ENCODE results near the gene UHRF1.

Gene UHRF1

DNA sequence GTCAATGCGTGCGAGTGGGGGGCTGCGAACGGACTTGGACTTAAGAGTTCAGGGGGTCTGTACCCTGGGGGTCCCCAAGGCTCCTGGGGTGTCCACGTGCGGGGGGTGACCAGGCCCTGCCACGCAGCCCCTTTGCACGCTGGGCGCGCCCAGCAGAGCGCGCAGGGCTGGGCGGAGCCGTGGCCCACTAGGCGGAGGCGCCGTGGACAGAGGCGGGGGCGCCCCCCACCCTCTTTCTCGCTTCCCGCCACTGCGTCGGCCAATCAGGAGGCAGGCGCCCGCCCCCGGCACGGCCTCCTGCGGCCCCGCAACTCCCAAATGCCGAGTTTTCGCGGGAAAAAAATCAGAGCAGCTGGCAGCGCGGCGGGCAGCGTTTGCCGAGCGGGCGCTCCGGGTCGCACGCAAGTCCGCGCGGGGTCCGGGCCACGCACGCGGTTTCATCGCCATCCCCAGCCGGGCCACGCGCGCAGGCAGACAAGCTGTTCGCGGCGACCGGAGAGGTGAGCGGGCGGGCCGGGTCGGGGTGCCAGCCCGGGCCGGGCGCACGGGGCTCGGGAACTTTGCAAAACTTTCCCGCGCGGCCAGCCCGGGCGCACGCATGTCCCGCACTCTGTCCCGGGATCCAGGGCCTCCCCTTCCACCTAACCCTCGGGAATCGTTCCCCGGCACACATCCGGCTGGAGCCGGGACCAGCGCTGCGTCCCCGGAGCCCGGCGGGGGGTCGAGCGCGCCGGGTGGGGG is at the start of gene UHRF1:
Gene UHRF1, plus strand, starts transcription at position 346 of the 741 bp plus-strand sequence. CDS start 1,385 bp downstream, outside the sequence.
- no peak for DNase-seq (ENCODE audit: low read depth, low spot score)
- Histone ChIP-seq H3K4me3 (ENCODE audit: insufficient read length, low read depth) (peak within 1 kb of the TSS; percentile 81), H3K36me3 (ENCODE audit: insufficient read depth, insufficient read length, low read length) (peaks cover 40% of the 10 kb centered on the region), H3K9ac (ENCODE audit: insufficient read length, low read depth) (peak within 1 kb of the TSS; percentile 91), H3K9me3 (ENCODE audit: insufficient read depth, low read length) (no peaks in the 10 kb centered on the region), H3K4me1 (ENCODE audit: insufficient read depth, insufficient read length) (peaks cover 16% of the 10 kb centered on the region), H3K27me3 (ENCODE audit: insufficient read depth, insufficient read length) (no peaks in the 10 kb centered on the region)
- TF ChIP-seq SUZ12 (IDR thresholded peaks at IDR 0.05; ENCODE audit: extremely low read depth, insufficient read depth, insufficient read length) (no peak), ZNF274 (IDR thresholded peaks at IDR 0.05; ENCODE audit: low read depth, low read length) (no peak), YY1 (IDR thresholded peaks at IDR 0.05; ENCODE audit: insufficient read depth, insufficient read length) (no peak)

- H3K4me1 ChIP-seq (ENCODE audit: insufficient read depth, insufficient read length), result peaks cover 8% of the 10 kb centered on the region
Observed at GRCh38 chr19:4859697-4860096, 49.6 kb upstream of the UHRF1 start.

DNA sequence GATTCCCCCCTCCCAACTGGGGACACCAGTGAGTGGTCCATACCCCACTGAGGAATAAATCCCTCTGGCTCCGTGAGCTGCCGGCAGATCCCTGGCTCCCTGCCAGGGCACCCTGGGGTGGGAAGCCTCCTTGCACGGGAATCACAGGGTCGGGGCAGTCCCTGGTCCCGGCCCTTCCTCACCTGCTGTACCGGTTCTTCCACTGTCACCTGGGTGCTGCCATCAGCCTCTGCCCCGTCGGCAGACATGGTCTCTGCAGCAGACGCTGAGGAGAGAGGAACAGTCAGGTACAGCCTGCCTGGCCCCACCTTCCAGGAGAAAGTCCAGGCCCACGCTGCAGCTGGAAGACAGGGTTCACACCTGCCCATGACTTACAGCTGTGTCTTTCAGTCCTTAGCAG is 48.2 kb upstream of the UHRF1 start:
- Histone ChIP-seq H3K36me3 (ENCODE audit: insufficient read depth, insufficient read length, low read length) (peaks cover 56% of the 10 kb centered on the region), H3K9me3 (ENCODE audit: insufficient read depth, low read length) (no peaks in the 10 kb centered on the region), H3K27me3 (ENCODE audit: insufficient read depth, insufficient read length) (no peaks in the 10 kb centered on the region), H3K4me1 (ENCODE audit: insufficient read depth, insufficient read length) (peaks cover 8% of the 10 kb centered on the region), H3K4me3 (ENCODE audit: insufficient read length, low read depth) (no peak overlapping the region), H3K9ac (ENCODE audit: insufficient read length, low read depth) (no peak overlapping the region)
- DNase-seq (ENCODE audit: low read depth, low spot score), result no peak
- TF ChIP-seq SUZ12 (IDR thresholded peaks at IDR 0.05; ENCODE audit: extremely low read depth, insufficient read depth, insufficient read length), result no peak
- TF ChIP-seq YY1 (IDR thresholded peaks at IDR 0.05; ENCODE audit: insufficient read depth, insufficient read length), result no peak
- no peak for TF ChIP-seq ZNF274 (IDR thresholded peaks at IDR 0.05; ENCODE audit: low read depth, low read length)

More at GRCh38 chr19:4859697-4860096, 49.6 kb upstream of the UHRF1 start:
- H3K9ac ChIP-seq (ENCODE audit: insufficient read length, low read depth), result peak overlapping the region; percentile 26
- no peak overlapping the region for H3K4me3 ChIP-seq (ENCODE audit: insufficient read length, low read depth)
- H3K9me3 ChIP-seq (ENCODE audit: insufficient read depth, low read length), result no peaks in the 10 kb centered on the region
- H3K27me3 ChIP-seq (ENCODE audit: insufficient read depth, insufficient read length), result no peaks in the 10 kb centered on the region
- no peak for TF ChIP-seq SUZ12 (IDR thresholded peaks at IDR 0.05; ENCODE audit: extremely low read depth, insufficient read depth, insufficient read length)
- TF ChIP-seq ZNF274 (IDR thresholded peaks at IDR 0.05; ENCODE audit: low read depth, low read length), result no peak
- no peak for TF ChIP-seq YY1 (IDR thresholded peaks at IDR 0.05; ENCODE audit: insufficient read depth, insufficient read length)
- no peak for DNase-seq (ENCODE audit: low read depth, low spot score)
- H3K36me3 ChIP-seq (ENCODE audit: insufficient read depth, insufficient read length, low read length), result peaks cover 63% of the 10 kb centered on the region

DNA sequence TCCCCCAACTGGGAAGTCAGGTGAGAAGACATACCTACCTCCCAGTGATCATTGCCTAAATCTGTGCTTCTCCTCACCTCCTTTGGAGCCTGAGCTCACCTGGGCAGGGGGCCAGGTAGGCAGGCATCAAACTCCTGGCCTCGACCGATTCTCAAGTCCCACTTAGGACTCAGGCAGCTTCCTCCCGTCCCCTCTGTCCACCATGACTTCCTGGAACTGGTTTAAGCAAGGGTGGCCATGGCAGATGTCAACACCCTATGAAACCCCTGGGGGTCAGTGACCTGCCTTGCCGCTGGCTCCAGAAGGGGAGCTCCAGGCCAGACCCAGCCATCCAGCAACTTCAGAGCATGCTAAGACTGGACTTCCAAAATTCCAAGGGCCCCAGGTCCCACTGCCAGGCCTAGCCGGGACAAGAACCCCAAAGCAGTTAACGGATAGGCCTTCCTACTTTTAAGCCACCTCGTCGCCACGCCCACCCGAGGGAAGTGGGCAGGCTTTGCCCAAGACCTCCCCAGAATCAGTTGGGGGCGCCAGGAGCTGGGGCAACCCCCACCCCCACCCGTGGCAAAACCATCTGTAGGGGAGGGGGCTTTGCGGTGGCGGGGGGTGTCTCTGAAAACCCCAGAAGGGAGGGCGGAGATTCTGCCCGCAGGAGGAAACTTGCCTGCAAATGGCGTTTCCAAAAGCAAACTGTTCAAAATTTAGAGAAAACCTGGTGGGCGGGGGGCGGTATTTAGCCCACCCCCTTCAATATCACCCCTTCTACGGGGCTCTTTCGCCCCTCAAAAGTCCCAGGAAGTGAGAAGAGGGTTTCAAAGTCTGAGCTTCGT is 42.5 kb upstream of the UHRF1 start:
- TF ChIP-seq YY1 (IDR thresholded peaks at IDR 0.05; ENCODE audit: insufficient read depth, insufficient read length) (no peak), SUZ12 (IDR thresholded peaks at IDR 0.05; ENCODE audit: extremely low read depth, insufficient read depth, insufficient read length) (no peak), ZNF274 (IDR thresholded peaks at IDR 0.05; ENCODE audit: low read depth, low read length) (no peak)
- peak; percentile 33 for DNase-seq (ENCODE audit: low read depth, low spot score)

DNA sequence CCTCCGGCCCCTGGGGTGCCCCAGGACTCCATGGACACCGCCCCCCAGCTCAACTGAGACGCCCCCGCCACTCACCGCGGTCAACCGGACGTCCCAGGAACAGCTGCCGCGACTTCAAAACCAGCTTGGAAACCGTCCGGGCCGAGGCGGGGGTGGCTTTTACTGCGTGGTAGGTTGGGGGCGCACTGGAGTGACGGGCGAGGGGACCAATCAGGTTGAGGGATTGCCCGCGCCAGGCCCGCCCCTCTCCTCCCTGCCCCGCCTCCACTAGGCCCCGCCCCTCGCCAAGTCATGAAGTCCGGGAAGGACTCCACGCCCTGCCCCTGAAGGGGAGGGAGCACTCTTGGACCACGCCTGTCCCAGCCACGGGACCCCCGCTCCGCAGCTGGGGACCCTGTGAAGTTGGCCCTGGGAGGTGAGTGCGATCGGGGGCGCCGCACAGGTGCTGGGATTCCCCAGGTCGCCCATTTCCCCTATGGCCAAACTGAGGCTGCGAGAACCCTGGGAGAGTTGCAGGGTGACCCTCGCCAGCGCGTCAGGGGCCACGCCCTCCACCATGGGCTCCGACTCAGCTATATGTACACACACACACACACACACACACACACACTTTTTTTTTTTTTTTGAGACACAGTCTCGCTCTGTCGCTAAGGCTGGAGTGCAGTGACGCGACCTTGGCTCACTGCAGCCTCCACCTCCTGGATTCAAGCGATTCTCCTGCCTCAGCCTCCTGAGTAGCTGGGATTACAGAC is 41.6 kb upstream of the UHRF1 start, which contains the start of gene PLIN3:
Gene PLIN3, minus strand, starts transcription at position 134 of the 752 bp plus-strand sequence. CDS start 6,273 bp downstream, outside the sequence.
- H3K4me1 ChIP-seq (ENCODE audit: insufficient read depth, insufficient read length), result peaks cover 7% of the 10 kb centered on the region
- H3K9ac ChIP-seq (ENCODE audit: insufficient read length, low read depth), result peak within 1 kb of the TSS; percentile 87
- TF ChIP-seq ZNF274 (IDR thresholded peaks at IDR 0.05; ENCODE audit: low read depth, low read length) (no peak), SUZ12 (IDR thresholded peaks at IDR 0.05; ENCODE audit: extremely low read depth, insufficient read depth, insufficient read length) (no peak), YY1 (IDR thresholded peaks at IDR 0.05; ENCODE audit: insufficient read depth, insufficient read length) (no peak)
- no peaks in the 10 kb centered on the region for H3K27me3 ChIP-seq (ENCODE audit: insufficient read depth, insufficient read length)
- peak within 1 kb of the TSS; percentile 83 for H3K4me3 ChIP-seq (ENCODE audit: insufficient read length, low read depth)
- H3K9me3 ChIP-seq (ENCODE audit: insufficient read depth, low read length), result no peaks in the 10 kb centered on the region
- H3K36me3 ChIP-seq (ENCODE audit: insufficient read depth, insufficient read length, low read length), result peaks cover 13% of the 10 kb centered on the region
- peak; percentile 94 for DNase-seq (ENCODE audit: low read depth, low spot score)

More for the DNA sequence above, 42.5 kb upstream of the UHRF1 start:
- Histone ChIP-seq H3K4me3 (ENCODE audit: insufficient read length, low read depth) (peak overlapping the region; percentile 83), H3K36me3 (ENCODE audit: insufficient read depth, insufficient read length, low read length) (peaks cover 20% of the 10 kb centered on the region), H3K9me3 (ENCODE audit: insufficient read depth, low read length) (no peaks in the 10 kb centered on the region), H3K27me3 (ENCODE audit: insufficient read depth, insufficient read length) (no peaks in the 10 kb centered on the region), H3K9ac (ENCODE audit: insufficient read length, low read depth) (peak overlapping the region; percentile 87), H3K4me1 (ENCODE audit: insufficient read depth, insufficient read length) (peaks cover 7% of the 10 kb centered on the region)

GRCh38 chr19:4868286-4868834 is 40.9 kb upstream of the UHRF1 start:
- H3K4me3 ChIP-seq (ENCODE audit: insufficient read length, low read depth), result no peak overlapping the region
- peaks cover 7% of the 10 kb centered on the region for H3K4me1 ChIP-seq (ENCODE audit: insufficient read depth, insufficient read length)
- peaks cover 13% of the 10 kb centered on the region for H3K36me3 ChIP-seq (ENCODE audit: insufficient read depth, insufficient read length, low read length)
- H3K9me3 ChIP-seq (ENCODE audit: insufficient read depth, low read length), result no peaks in the 10 kb centered on the region
- H3K27me3 ChIP-seq (ENCODE audit: insufficient read depth, insufficient read length), result no peaks in the 10 kb centered on the region
- no peak for DNase-seq (ENCODE audit: low read depth, low spot score)
- TF ChIP-seq ZNF274 (IDR thresholded peaks at IDR 0.05; ENCODE audit: low read depth, low read length) (no peak), YY1 (IDR thresholded peaks at IDR 0.05; ENCODE audit: insufficient read depth, insufficient read length) (no peak), SUZ12 (IDR thresholded peaks at IDR 0.05; ENCODE audit: extremely low read depth, insufficient read depth, insufficient read length) (no peak)
- no peak overlapping the region for H3K9ac ChIP-seq (ENCODE audit: insufficient read length, low read depth)
